AG04450 (cell line): Measurements from ENCODE around the gene BAZ1A. TPM values are rescaled to one million over a fixed set of nuclear protein-coding genes. Genes with fewer than 3 reads are reported as not detected.

Source experiments
- CTCF ChIA-PET: fragments of 300-600, 350-600 bp; formaldehyde crosslinking; extraction: SDS; loops from one replicate; lab custom pipeline; 2022; ENCODE audit warnings: antibody characterized with exemption, inconsistent platforms; lab: Charles Lee
- POLR2A ChIA-PET: fragments of 350-600 bp; formaldehyde crosslinking; extraction: SDS; loops from one replicate; lab custom pipeline; 2021; ENCODE audit warnings: antibody characterized with exemption, inconsistent platforms; lab: Yijun Ruan, JAX
- DNase-seq: peaks from one replicate; pipeline ENCODE4 v3.0.0-alpha.2; 2011; ENCODE audit warnings: low read depth, low spot score
- H3K27ac ChIP-seq: one replicate; pipeline ENCODE4 v1.5.1; 2012; ENCODE audit warnings: low read depth, low read length, control low read depth
- H3K27me3 ChIP-seq: one replicate; pipeline ENCODE4 v1.6.0; 2012; ENCODE audit warnings: low read length; ENCODE audit not compliant: control insufficient read depth, insufficient read depth
- H3K4me3 ChIP-seq: 2 replicates; pipeline ENCODE4 v1.5.1; 2011; ENCODE audit warnings: mild to moderate bottlenecking, low read depth, low read length, control low read depth
- H3K9me3 ChIP-seq: 2 replicates; pipeline ENCODE4 v1.5.1; 2012; ENCODE audit warnings: low read length; ENCODE audit not compliant: control insufficient read depth, insufficient read depth
- polyA plus RNA-seq: library from polyadenylated mRNA; depleted of rRNA; stranded (reverse); fragments of >200 nt; gene quantifications from 2 replicates; pipeline ENCODE4 v1.2.3, GENCODE V29; 2011
- TF ChIP-seq, protein P1 (sequence below): IDR thresholded peaks from 2 replicates; pipeline ENCODE4 v1.5.1; 2011; ENCODE audit warnings: low read depth, low read length, control low read depth, inconsistent platforms

The BAZ1A gene
- polyA plus RNA-seq, 1 experiment = 31.5 TPM

DNA sequence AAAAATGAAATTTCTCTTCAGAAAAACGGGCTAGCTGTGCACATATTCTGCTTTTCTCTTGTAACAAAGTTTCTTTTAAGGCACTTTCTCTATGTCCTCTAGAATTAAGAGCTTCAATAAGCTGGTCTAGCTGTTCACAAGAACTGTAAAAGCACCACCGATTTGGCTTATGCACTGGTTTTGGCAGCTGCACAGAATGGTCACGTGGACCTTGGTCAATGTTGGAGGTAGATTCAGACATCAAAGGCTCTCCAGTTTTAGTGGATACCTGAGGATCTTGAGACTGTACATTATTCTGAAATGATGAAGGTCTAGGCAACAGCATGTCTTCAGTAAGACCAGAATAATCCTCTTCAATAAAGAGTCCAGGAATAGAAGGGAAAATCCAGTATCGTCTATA lies 99.2 kb downstream of the BAZ1A start:
- Histone ChIP-seq H3K27me3 (no peaks in the 10 kb centered on the region), H3K4me3 (no peak overlapping the region), H3K9me3 (no peaks in the 10 kb centered on the region), H3K27ac (no peak overlapping the region)
- DNase-seq = no peak
- ChIA-PET CTCF (no interaction called here), POLR2A (no interaction called here)
- TF ChIP-seq, protein P1, sequence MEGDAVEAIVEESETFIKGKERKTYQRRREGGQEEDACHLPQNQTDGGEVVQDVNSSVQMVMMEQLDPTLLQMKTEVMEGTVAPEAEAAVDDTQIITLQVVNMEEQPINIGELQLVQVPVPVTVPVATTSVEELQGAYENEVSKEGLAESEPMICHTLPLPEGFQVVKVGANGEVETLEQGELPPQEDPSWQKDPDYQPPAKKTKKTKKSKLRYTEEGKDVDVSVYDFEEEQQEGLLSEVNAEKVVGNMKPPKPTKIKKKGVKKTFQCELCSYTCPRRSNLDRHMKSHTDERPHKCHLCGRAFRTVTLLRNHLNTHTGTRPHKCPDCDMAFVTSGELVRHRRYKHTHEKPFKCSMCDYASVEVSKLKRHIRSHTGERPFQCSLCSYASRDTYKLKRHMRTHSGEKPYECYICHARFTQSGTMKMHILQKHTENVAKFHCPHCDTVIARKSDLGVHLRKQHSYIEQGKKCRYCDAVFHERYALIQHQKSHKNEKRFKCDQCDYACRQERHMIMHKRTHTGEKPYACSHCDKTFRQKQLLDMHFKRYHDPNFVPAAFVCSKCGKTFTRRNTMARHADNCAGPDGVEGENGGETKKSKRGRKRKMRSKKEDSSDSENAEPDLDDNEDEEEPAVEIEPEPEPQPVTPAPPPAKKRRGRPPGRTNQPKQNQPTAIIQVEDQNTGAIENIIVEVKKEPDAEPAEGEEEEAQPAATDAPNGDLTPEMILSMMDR = no peak

DNA sequence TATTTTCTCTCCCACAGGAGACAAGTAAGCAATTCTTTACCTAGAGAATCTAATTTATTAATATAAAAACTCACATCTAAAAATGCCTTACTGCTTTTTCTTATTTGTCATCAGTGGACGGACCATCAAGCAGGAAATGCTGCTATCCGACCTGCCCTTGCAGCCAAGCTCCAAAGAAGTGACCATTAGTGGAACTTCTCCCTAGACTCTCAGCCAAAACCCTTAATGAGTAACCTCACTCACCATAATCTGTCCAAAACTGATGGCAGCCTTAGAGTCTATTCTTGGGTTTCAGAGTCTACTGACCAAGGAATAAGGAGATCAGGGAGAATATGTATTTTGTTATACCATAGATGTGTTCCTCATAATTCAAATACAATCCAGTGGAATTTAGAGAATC lies 99.8 kb downstream of the BAZ1A start:
- Histone ChIP-seq H3K4me3 (no peak overlapping the region), H3K9me3 (no peaks in the 10 kb centered on the region), H3K27me3 (no peaks in the 10 kb centered on the region), H3K27ac (no peak overlapping the region)
- ChIA-PET CTCF (no interaction called here), POLR2A (no interaction called here)
- TF ChIP-seq, protein P1 = no peak
- no peak for DNase-seq

DNA sequence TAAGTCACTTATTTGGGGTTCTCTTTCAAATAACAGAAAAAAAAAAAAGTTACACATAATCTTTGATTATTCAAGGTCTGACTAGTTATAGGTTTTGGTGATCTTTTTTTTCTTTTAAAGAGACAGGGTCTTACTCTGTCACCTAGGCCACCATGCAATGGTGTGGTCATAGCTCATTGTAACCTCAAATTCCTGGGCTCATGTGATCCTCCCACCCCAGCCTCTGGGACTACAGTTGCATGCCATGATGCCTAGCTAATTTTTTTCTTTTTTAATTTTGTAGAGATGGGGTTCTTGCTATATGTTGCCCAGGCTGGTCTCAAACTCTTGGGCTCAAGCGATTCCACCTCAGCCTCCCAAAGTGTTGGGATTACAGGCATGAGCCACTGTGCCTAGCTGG lies 104.3 kb downstream of the BAZ1A start:
- H3K9me3 ChIP-seq = no peaks in the 10 kb centered on the region
- DNase-seq = no peak
- no peaks in the 10 kb centered on the region for H3K27me3 ChIP-seq
- POLR2A ChIA-PET = no interaction called here
- no peak overlapping the region for H3K27ac ChIP-seq
- CTCF ChIA-PET = interaction anchor here (1.0 to 1.5 kb wide), 2 partner anchors 48 to 444 kb away, joined by 3 read pairs; no protein-coding TSS in a partner anchor
- no peak overlapping the region for H3K4me3 ChIP-seq
- TF ChIP-seq, protein P1 = no peak

DNA sequence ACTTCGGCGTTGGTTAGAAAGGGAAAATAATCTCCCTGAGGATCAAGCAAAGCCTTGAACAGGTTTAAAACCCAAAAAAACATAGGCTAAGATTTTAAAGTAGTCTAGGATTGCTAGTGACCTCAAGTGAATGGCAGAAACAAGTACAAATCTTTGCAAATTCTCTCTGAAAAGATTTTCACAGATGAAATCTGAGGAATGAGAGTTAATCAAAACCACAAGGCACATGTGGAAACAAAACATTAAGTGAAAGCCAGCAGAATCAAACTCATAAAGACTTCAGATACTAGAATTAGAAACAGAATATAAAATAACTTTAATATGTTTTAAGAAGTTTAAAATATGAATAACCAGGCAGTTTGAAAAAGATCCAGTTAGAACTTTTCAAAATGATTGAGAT lies 108.6 kb downstream of the BAZ1A start:
- no peak for DNase-seq
- Histone ChIP-seq H3K4me3 (no peak overlapping the region), H3K27me3 (no peaks in the 10 kb centered on the region), H3K9me3 (no peaks in the 10 kb centered on the region), H3K27ac (no peak overlapping the region)
- CTCF ChIA-PET = no interaction called here
- POLR2A ChIA-PET = no interaction called here
- TF ChIP-seq, protein P1 = no peak

DNA sequence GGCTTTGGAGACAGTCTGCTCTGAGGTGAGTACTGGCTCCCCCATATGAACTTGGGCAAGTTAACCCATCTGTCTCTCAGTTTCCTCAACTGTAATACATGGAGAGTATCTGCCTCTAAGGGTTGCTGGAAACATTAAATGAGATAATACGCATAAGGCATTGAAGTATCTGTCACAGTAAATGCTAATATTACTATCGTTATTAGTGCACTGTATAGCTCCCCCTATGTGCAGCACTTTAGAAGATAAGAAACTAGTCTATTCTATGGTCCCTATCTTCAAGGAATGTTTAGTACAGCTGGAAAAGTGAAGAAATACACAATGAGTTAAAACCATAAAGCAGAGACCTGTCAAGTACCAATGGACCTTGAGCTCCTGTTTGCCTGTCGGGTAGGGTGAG lies 109.1 kb downstream of the BAZ1A start:
- Histone ChIP-seq H3K27me3 (no peaks in the 10 kb centered on the region), H3K9me3 (no peaks in the 10 kb centered on the region), H3K27ac (no peak overlapping the region), H3K4me3 (no peak overlapping the region)
- no peak for DNase-seq
- ChIA-PET CTCF (interaction anchor here (1.9 kb wide), 1 partner anchor 93 kb away, joined by 5 read pairs; no protein-coding TSS in a partner anchor), POLR2A (no interaction called here)
- TF ChIP-seq, protein P1 = peak; percentile 25
